Esophagus squamous epithelium (tissue), 5 donors: Measurements from ENCODE around the gene CARD14. TPM values are rescaled to one million over a fixed set of nuclear protein-coding genes. Genes with fewer than 3 reads are reported as not detected.
"Not testable (repeated sequence)": the region's sequence is repeated elsewhere in the genome, so short reads cannot be mapped to it uniquely, and the experiment has no call there.

Experiments used
- DNase-seq: peaks from one replicate; lab custom pipeline; 2025; lab: John Stamatoyannopoulos, UW
- H3K27ac ChIP-seq, 4 donors: fragments of 200-600 bp; sonication (generic); one replicate each; pipeline ENCODE4 v1.5.1; 2016 to 2019; ENCODE audit warnings: mild to moderate bottlenecking in 1 of 4
- H3K27me3 ChIP-seq, 4 donors: fragments of 200-600 bp; sonication (generic); 1 replicate in 3 of 4; 2 replicates in 1 of 4; pipeline versions ENCODE4 v1.5.1 to v1.6.0; 2017 to 2021; ENCODE audit warnings: antibody characterized with exemption in 1 of 4
- H3K36me3 ChIP-seq, 3 donors: fragments of 200-600 bp; sonication (generic); one replicate each; pipeline ENCODE4 v1.5.1; 2016 to 2019
- H3K4me1 ChIP-seq, 3 donors: fragments of 200-600 bp; sonication (generic); one replicate each; pipeline ENCODE4 v1.5.1; 2017 to 2019
- H3K4me3 ChIP-seq, 4 donors: fragments of 200-600 bp; sonication (generic); 1 replicate in 3 of 4; 2 replicates in 1 of 4; pipeline ENCODE4 v1.5.1; 2016 to 2019; ENCODE audit warnings: mild to moderate bottlenecking in 2 of 4, moderate library complexity in 1 of 4
- H3K9me3 ChIP-seq, 3 donors: fragments of 200-600 bp; sonication (generic); one replicate each; pipeline ENCODE4 v1.5.1; 2016 to 2019
- POLR2A ChIP-seq, 4 donors: fragments of 450-650 bp; IDR thresholded peaks; one replicate each; pipeline ENCODE4 v1.6.1; 2017; ENCODE audit warnings: antibody characterized with exemption in 4 of 4, mild to moderate bottlenecking in 4 of 4, moderate library complexity in 3 of 4
- WGBS, 2 donors: methylation state at CpG; one replicate each; pipeline ENCODE4 v1.1.5; 2018; 5-methylcytosine and 5-hydroxymethylcytosine counted together
- intact Hi-C: fragments of 100-400 bp; cut with DNase I; formaldehyde crosslinking; loops from one replicate; pipeline ENCODE4 v1.15.0; 2022
- total RNA-seq, 4 donors: library from RNA; depleted of rRNA; stranded (reverse); fragments of >200 nt; gene quantifications; one replicate each; pipeline ENCODE4 v1.1.0, GENCODE V29; 2016
- TF ChIP-seq, protein P1 (sequence below), 6 experiments: fragments of 450-650 bp in 4 of 6; fragments of 200-600 bp in 2 of 6; sonication (generic) in 2 of 6; IDR thresholded peaks; one replicate each; pipeline ENCODE4 v1.5.1; 2016 to 2019; ENCODE audit warnings: antibody characterized with exemption in 6 of 6, mild to moderate bottlenecking in 4 of 6, moderate library complexity in 4 of 6
- donor health status: DM: yes; HTN: yes; CAD: no.

Gene CARD14
- total RNA-seq, 4 donors from 2014 or later: 13.0 to 54.3 (median 27.6) TPM

- Histone ChIP-seq H3K36me3 (peaks cover 0 to 34% (median 0%) of the 10 kb centered on the region in 3 donors), H3K4me1 (peaks cover 6 to 33% (median 15%) of the 10 kb centered on the region in 3 donors), H3K4me3 (no peak overlapping the region), H3K9me3 (no peaks in the 10 kb centered on the region), H3K27me3 (peaks cover 0 to 17% (median 0%) of the 10 kb centered on the region in 4 donors), H3K27ac (no peak overlapping the region)
- 49 to 52% methylated on average over 13 to 14 of the region's 27 CpGs for WGBS, 2 donors
- DNase-seq: no peak
- TF ChIP-seq, protein P1, sequence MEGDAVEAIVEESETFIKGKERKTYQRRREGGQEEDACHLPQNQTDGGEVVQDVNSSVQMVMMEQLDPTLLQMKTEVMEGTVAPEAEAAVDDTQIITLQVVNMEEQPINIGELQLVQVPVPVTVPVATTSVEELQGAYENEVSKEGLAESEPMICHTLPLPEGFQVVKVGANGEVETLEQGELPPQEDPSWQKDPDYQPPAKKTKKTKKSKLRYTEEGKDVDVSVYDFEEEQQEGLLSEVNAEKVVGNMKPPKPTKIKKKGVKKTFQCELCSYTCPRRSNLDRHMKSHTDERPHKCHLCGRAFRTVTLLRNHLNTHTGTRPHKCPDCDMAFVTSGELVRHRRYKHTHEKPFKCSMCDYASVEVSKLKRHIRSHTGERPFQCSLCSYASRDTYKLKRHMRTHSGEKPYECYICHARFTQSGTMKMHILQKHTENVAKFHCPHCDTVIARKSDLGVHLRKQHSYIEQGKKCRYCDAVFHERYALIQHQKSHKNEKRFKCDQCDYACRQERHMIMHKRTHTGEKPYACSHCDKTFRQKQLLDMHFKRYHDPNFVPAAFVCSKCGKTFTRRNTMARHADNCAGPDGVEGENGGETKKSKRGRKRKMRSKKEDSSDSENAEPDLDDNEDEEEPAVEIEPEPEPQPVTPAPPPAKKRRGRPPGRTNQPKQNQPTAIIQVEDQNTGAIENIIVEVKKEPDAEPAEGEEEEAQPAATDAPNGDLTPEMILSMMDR (IDR thresholded peaks at IDR 0.05): peak; percentile 77 to 87 (median 82)
- TF ChIP-seq POLR2A (IDR thresholded peaks at IDR 0.05): no peak
- intact Hi-C loops: no loop called here
These were observed 26.1 kb downstream of the CARD14 start for GRCh38 chr17:80195671-80196529.

GRCh38 chr17:80196652-80197051 is 26.8 kb downstream of the CARD14 start:
- DNase-seq: no peak
- peaks cover 0 to 26% (median 9%) of the 10 kb centered on the region in 3 donors for H3K4me1 ChIP-seq
- TF ChIP-seq, protein P1 (IDR thresholded peaks at IDR 0.05): no peak
- TF ChIP-seq POLR2A (IDR thresholded peaks at IDR 0.05): no peak
- intact Hi-C loops: no loop called here
- peaks cover 0 to 42% (median 0%) of the 10 kb centered on the region in 3 donors for H3K36me3 ChIP-seq
- WGBS, 2 donors: 88 to 94% methylated on average over 6 to 7 of the region's 7 CpGs
- H3K4me3 ChIP-seq: no peak overlapping the region
- H3K27me3 ChIP-seq: peaks cover 0 to 17% (median 0%) of the 10 kb centered on the region in 4 donors
- no peaks in the 10 kb centered on the region for H3K9me3 ChIP-seq
- H3K27ac ChIP-seq: no peak overlapping the region

GRCh38 chr17:80198144-80198661 is 28.4 kb downstream of the CARD14 start:
- Histone ChIP-seq H3K27ac (no peak overlapping the region), H3K27me3 (peaks cover 0 to 17% (median 0%) of the 10 kb centered on the region in 4 donors), H3K4me3 (no peak overlapping the region), H3K36me3 (peaks cover 0 to 57% (median 0%) of the 10 kb centered on the region in 3 donors), H3K9me3 (no peaks in the 10 kb centered on the region), H3K4me1 (peaks cover 0 to 11% (median 0%) of the 10 kb centered on the region in 3 donors)
- TF ChIP-seq, protein P1 (IDR thresholded peaks at IDR 0.05): no peak
- no peak for TF ChIP-seq POLR2A (IDR thresholded peaks at IDR 0.05)
- no peak for DNase-seq
- WGBS, 2 donors: 40 to 58% methylated on average over 1 to 5 of the region's 27 CpGs
- intact Hi-C loops: no loop called here

- H3K4me3 ChIP-seq, H3K27ac ChIP-seq, H3K27me3 ChIP-seq, DNase-seq, intact Hi-C loops, H3K4me1 ChIP-seq, H3K9me3 ChIP-seq: not testable (repeated sequence)
- 55 to 71% methylated on average over 6 of the region's 6 CpGs for WGBS, 2 donors
- peaks cover 0 to 68% (median 0%) of the 10 kb centered on the region in 3 donors for H3K36me3 ChIP-seq
These were observed 29.5 kb downstream of the CARD14 start for GRCh38 chr17:80199295-80199694.

- peaks cover 0 to 78% (median 5%) of the 10 kb centered on the region in 3 donors for H3K36me3 ChIP-seq
- TF ChIP-seq POLR2A (IDR thresholded peaks at IDR 0.05): no peak
- TF ChIP-seq, protein P1 (IDR thresholded peaks at IDR 0.05): no peak
- H3K4me1 ChIP-seq: peaks cover 0 to 6% (median 0%) of the 10 kb centered on the region in 3 donors
- no peaks in the 10 kb centered on the region for H3K9me3 ChIP-seq
- no peak overlapping the region for H3K4me3 ChIP-seq
- no peaks in the 10 kb centered on the region for H3K27me3 ChIP-seq
- intact Hi-C loops: no loop called here
- no peak for DNase-seq
- H3K27ac ChIP-seq: no peak overlapping the region
- 93% methylated on average over 5 of the region's 15 CpGs; no CpG with 5 or more reads in 1 of the 2 donors for WGBS, 2 donors
These were observed 31.6 kb downstream of the CARD14 start for GRCh38 chr17:80201446-80201845.
